Body of pancreas (tissue), 4 donors: ENCODE results near the gene UBE2D2.

Source experiments
- CTCF ChIP-seq, 7 experiments: fragments of 450-650 bp in 4 of 7; fragments of 200-600 bp in 3 of 7; sonication (generic) in 3 of 7; IDR thresholded peaks; one replicate each; pipeline ENCODE4 v1.5.1; 2016 to 2019; ENCODE audit warnings: antibody characterized with exemption in 7 of 7
- POLR2A ChIP-seq, 3 donors: fragments of 450-650 bp; IDR thresholded peaks; one replicate each; pipeline ENCODE4 v1.6.1; 2016; ENCODE audit warnings: antibody characterized with exemption in 3 of 3, mild to moderate bottlenecking in 2 of 3

- TF ChIP-seq POLR2A (IDR thresholded peaks at IDR 0.05) (no peak), CTCF (IDR thresholded peaks at IDR 0.05) (no peak)
Observed at GRCh38 chr5:139593716-139594319, 32.7 kb downstream of the UBE2D2 start.
